Omental fat pad (tissue), 4 donors: ENCODE measurements around the gene VGF. TPM values are rescaled to one million over a fixed set of nuclear protein-coding genes. Genes with fewer than 3 reads are reported as not detected.

Experiments used
- ATAC-seq: fragments of 150-250 bp; one replicate; pipeline ENCODE4 v1.9.1; 2016; ENCODE audit warnings: mild to moderate bottlenecking, moderate library complexity; ENCODE audit not compliant: low FRiP score
- DNase-seq: peaks from one replicate; pipeline ENCODE4 v3.0.0-alpha.2; 2019; ENCODE audit warnings: low spot score
- CTCF ChIP-seq, 3 donors: fragments of 450-650 bp; IDR thresholded peaks; one replicate each; pipeline ENCODE4 v1.5.1; 2016 to 2017; ENCODE audit warnings: antibody characterized with exemption in 3 of 3, mild to moderate bottlenecking in 3 of 3, moderate library complexity in 2 of 3
- total RNA-seq, 4 donors: library from RNA; depleted of rRNA; stranded (reverse); fragments of >200 nt; gene quantifications; one replicate each; pipeline ENCODE4 v1.1.0, GENCODE V29; 2016

Gene VGF
- total RNA-seq, 4 donors from 2014 or later = 0.60 TPM; not detected in 3

DNA sequence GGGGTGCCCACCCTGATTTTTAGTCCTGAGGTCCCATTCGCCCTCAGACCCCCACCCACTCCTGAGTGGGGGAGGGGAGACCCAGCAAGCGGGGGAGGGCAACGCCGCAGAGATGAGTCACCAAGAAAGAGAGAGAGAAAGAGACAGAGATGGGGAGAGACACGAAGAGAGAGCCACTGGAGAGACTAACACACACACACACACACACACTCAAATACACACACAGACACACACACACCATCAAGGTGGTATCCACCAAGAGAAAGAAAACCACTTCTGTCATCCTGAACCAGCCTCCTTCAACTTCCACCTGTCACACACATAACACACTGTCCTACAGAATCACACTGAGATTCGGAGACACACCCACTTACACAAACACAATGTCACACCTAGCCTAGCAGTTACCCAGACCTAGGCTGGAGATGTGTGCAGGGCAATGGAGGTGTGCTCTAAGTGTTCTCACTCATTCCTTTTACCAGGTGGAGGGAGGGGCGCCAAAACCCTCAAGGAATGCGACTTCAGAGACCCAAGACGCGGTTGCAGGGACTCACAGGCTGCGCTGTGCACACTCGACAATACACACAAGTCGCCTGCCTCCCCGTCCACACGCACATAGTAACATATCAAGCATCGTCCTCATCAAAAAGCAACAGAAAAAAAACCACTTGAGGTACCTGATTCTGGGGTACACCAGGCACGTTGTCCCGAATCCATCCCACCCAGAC is 3.9 kb upstream of the VGF start:
- TF ChIP-seq CTCF (IDR thresholded peaks at IDR 0.05) = no peak
- DNase-seq (no peak), ATAC-seq (no peak)

- ATAC-seq (no peak), DNase-seq (no peak)
- no peak for TF ChIP-seq CTCF (IDR thresholded peaks at IDR 0.05)
Measured at GRCh38 chr7:101168412-101169049, 3.2 kb upstream of the VGF start.

DNA sequence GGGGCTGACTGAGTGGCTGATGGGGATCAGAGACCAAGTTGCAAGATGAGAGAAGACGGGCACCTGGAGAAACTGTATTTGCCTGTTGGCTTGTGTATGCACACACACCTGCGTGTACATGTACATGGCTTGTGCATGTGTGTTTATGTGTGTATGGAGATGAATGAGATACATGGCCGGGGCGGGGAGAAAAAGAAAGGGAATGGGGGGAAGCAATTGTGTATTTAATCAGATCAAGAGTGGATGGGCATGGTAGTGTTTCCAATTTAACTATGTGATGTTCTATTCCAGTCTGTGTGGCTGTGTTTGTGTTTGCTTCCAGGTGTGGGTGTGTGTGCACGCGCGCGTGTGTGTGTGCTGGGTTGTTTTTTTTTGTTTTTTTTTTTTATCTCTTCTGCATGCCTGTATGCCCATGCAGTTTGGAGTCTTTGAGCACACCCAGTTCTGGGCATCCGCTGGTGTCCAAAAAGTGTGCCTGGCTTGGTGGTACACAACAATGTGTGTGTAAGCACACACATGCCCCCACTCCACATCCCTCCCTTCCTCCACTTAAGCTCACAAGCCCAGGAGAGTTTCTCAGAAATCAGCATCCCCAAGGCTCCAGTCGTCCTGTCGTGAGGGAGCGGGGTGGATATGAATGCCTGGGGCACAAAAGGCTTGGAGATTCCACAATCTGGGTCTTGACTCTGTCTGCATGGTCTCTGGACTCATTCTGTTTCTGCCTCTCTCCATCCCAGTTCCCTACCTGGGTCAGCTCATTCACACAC is 2.5 kb upstream of the VGF start:
- ATAC-seq (no peak), DNase-seq (no peak)
- no peak for TF ChIP-seq CTCF (IDR thresholded peaks at IDR 0.05)

DNA sequence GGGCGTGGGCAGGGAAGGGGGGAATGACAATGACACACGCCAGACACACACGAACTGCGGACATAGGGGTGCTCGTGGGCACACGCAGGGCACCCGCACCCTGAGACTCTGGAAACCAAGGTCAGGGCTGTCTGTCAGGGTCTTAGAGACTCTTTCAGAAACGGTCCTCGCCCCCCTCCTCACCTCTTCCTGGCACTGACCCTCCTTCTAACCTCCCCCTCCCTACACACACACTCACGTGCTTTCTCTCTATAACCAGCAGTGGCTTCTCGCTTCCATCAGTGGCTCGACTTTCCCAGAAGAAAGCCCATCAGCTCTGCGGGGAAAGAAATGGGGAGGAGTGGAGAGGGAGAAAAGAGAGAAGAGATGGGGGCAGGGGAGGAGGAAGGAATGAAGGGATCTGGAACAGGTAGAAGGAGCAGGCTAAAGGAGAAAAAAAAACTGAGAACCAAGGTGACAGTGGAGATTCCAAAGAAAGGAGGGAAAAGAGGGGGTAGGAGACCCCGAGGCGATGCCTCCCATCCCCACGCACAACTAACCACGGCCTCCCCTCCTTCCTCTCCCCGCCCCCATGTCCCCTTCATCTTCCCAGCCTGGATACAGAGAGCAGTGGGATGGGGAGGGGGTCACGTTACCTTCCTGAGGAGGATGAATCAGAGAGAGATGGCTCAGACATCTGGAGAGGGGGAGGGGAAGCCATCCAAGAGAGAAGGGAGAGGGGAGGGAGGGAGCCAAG is 1.7 kb upstream of the VGF start:
- TF ChIP-seq CTCF (IDR thresholded peaks at IDR 0.05) = no peak
- DNase-seq = no peak
- ATAC-seq = no peak

- TF ChIP-seq CTCF (IDR thresholded peaks at IDR 0.05) = no peak
- DNase-seq (no peak), ATAC-seq (no peak)
Measured at GRCh38 chr7:101166648-101166908, 1.2 kb upstream of the VGF start.

DNA sequence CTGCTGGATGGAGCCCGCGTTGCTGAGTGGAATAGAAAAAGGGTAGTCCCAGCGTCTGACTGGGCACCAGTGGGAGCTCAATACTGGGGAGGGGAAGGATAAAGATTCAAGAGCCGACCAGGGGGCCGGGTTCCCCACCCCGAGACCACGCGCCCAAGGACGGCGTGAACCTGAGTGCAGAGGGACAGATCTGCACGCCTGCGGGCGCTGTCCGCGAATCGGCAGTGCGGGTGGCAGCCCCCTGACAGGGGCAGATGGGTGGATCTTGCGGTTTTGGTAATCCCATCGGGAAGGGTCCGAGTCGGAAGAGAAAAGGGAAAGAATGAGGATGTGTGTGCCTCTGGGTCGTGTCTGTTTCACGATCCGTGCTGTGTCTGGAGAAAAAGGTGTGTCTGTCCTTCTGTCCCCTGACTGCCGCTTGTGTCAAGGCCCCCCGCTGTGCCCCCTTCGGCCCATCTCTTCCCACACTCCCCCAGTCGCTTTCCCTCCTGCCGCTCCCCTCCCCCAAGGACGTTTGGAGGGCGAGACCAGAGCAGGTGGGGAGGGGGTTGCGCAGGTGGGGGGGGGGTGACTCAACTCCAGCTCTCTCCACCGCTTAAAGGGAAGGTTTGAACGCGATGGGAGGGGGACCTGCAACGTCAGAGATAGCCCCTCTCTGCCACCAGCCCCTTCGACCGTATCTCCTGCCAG is 734 bp upstream of the VGF start:
- DNase-seq (no peak), ATAC-seq (no peak)
- TF ChIP-seq CTCF (IDR thresholded peaks at IDR 0.05) = no peak
